ENCODE measurements around the gene PPP1R3D.
A peak's percentile ranks its signal among the peaks of the same experiment; 100 is the strongest.

PPP1R3D gene

DNA sequence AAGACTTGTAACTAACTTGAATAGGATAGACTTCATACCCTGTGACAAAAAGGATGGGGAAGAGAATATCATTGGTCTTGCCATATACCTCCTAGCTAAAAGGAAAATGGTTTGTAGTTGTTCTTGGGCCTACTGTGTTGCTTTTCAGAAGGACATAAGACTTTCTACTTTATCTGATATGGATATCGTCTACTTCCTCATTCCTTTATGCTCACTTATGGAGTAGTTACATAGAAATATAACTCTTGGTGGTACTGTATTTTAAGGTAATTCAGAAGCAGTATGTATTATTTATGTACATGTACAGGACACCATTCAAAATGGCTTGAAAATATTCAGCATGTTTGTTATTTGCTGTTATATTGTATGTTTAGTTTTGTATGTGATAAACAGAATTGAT is 8.1 kb upstream of the PPP1R3D start:
- no peak for DNase-seq

DNA sequence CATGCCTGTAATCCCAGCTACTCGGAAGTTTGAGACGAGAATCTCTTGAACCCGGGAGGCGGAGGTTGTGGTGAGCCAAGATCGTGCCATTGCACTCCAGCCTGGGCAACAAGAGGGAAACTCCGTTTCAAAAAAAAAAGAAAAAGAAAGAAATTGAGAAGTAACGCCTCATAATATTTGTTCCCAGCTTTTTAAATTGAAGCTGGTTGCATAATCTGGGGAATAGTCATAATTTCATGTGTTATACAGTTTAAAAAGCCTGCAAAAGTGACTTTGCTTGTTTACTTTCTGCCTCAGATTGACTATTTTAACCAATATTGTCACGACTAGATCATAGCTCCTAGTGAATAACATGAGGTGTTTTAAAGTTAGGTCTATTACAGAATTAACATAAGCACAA is 7.3 kb upstream of the PPP1R3D start:
- no peak for DNase-seq

DNA sequence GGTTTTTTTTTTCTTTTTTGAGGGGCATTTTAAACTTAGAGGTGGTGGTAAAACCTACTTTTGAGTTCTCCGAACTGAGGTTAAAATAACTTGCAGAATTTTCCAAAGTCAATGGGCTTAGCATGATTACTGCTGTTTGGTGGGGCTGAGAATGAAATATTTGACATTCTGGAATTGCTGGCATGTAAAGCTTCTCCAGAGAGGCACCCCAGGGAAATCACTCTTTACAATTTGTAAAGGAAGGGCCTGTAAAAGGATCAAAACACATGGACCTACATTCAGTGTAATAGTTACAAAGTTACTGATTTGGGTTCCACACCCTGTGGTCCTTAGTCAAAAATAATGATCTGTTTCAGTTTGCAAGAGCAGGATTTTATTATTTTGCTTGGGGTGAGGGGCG is 5.6 kb upstream of the PPP1R3D start:
- no peak for DNase-seq

DNA sequence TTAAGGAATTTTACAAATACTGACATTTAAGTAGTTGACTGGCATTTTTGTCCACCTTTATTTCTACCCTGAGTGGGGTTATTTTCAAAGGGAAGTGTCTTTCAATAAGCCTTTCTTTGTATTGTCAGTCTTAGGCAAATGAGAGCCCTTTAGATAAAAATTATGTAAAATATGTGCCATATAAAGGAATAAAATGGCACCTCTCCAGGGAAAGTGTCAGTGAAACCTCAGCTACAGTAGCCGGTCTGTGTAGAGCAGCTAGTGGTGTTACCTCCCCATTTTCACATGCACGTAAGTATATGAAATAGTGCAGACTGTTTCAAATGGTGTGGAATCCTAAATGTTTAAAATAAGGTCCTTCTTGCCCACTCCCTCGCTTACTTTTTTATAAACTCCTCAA is 5.1 kb upstream of the PPP1R3D start:
- DNase-seq: no peak

DNA sequence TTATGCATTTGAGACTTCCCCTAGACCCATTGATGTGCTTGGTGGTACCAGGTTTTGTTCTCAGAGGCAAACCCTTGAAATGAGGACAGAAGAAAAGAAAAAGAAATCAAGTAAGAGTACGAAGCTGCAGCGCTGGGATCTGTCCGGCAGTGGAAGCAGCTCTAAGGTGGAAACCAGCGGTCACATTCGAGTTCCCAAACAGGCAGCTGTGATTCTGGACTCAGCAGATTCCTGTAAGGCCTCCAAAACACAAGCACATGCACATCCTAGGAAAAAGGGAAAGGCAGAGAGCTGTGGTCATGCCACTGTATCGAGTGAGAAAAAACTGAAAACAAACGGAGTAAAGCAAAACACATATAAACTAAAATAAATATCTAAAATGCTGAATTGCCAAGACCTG is 4.6 kb upstream of the PPP1R3D start:
- DNase-seq: no peak

DNA sequence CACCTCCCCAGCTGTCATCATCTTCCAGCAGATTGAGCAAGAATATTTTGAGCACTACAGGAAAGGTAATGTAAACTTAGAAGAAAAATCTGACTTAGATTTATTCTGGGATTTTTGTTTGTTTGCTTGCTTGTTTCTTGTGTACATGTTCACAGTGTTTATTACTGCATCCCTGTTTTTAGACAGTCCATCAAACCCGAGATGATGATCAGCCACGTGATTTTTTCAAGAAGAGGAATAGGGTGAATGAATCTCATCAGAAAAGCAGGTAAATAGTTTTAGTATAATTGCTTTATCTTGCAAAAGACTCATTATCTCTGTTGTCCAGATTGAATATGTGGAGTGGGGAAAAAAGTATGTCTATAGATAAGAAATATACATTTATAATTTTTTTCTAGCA is 2.1 kb upstream of the PPP1R3D start:
- no peak for DNase-seq

DNA sequence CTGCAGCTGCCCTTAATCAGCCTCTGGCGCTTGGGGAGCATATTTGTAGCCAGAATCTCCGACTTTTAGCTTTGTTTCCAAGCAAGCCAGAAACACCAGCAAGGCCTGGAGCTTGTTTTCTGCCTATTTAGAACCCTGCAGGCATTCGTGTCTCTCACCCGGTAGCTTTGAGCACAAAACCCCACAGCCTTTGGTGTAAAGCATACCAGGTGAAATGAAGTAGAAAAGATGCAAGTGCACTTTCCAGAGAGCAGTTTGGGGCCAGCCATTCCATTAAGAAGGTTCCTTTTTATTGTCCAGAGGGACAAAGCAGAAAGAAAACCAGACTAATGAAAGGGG is 820 bp upstream of the PPP1R3D start:
- no peak for DNase-seq

DNA sequence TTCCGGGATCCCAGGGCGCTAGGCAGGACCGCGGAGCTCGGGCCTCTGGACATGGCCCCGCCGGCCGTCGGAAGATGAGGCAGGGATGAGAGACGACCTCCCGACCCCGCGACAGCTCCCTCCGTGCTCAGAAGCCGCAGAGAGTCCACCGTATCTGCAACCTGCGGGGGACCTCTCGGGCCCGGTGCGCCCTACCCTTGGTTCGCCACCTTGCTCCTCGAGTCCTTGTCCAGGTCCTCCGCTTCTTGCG is 301 bp downstream of the PPP1R3D start:
- DNase-seq: no peak

DNA sequence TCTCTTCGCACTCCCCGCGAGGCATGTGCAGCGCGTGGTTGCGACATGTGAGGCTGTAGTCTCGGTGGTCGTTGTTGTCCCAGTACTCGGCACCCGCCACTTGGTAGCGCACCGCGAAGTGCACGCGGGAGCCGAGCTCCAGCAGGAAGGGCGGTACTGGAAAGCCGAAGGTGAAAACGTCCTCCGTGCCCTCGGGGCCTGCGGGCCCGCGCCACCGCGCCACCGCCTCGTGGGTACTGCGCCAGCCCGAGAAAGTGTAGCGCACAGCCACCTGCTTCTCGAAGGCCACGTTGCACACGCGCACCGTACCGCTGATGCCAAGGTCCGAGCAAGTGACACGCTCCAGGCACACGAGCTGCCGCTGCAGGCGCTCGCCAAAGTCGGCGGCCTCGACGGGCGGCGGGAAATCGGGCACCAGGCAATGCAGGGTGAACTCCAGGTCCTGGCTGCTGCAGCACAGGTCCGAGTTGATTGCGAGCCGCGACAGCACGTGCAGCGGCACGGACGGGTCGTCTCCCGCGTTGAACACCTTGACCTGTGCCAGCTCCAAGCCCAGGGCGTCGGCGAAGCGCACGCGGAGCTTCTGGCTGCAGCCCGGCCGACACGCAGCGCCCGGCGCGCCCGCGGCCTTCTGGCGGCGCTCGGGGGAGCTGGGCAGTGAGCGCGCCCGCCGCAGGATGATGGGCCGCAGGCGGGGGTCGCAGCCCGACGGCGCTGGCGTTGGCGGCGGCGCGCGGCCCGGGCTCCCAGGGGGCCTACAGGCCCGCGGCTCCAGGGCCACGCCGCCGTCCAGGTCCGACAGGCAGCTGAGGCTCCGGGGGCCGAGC is 840 bp downstream of the PPP1R3D start:
- DNase-seq: no peak

DNA sequence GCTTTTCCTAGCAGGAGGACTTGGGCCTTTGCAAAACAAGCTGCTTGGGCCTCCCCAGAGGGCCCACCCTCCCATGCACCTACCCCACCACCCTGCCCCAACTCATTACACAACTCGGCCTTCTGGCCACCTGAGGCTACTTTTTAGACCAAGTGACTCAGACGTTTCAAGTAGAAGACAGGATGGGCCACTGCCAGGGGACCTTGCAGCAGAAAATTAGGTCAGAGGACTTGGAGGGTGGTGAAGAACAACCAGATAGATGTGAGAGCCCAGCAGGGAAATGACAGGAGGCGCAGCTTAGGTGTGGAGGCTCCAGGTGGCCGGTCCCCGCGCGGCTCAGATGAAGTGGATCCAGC is 1.4 kb downstream of the PPP1R3D start:
- no peak for DNase-seq

DNA sequence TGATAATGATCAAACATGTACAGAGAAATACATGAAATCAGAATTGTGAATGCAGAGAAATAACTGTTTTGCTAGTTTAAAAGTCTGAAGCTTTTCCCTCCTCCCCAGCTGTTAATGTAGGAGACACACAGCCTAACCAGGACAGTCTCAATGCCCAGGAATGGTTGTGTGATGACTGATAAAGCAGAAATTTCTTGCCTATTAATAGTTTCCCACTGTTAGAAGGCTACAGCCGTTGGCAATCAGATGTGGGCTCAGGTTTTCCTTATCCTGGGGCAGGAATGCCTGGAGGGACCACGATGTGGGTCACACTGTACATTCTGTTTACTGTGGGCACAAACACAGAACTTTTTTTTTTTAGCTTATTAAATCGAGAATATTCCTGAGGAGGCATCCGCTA is 1.9 kb downstream of the PPP1R3D start:
- DNase-seq: no peak

DNA sequence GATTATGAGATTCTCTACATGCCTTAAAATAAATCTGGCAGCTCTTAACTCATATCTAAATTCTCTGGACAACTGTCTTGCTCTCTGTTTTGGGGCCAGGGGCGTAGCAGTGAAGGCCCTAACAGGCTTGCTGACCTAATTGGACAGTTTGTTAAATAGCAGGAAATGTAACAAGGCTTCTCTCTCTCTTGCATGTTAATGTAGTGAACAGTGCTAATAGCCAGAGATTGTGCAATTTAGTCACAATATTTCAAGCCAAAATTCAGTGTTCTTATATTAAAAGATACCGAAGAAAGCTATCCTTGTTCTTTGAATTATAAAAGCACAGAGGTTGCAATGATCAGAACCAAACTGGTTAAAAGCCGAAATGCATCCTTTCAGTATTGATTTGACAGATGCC is 3.0 kb downstream of the PPP1R3D start:
- no peak for DNase-seq

DNA sequence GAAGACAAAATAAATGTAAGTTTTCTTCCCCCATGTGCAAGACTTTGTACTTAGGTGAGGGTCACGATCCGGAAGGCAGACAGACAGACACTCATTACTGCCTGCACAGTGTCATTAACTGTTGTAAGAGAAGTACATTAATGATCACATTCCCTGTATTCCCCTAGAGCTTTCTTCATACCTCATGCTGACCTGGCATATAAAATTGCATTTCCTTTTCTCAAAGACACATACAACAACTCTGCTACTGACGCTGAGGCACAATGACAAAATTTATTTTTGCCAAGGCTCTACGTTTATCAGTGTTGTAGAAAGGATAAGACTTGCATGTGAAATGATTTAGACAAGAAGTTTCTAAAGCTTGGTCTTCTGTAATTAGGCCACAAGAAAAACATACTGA is 3.7 kb downstream of the PPP1R3D start:
- DNase-seq: no peak

DNA sequence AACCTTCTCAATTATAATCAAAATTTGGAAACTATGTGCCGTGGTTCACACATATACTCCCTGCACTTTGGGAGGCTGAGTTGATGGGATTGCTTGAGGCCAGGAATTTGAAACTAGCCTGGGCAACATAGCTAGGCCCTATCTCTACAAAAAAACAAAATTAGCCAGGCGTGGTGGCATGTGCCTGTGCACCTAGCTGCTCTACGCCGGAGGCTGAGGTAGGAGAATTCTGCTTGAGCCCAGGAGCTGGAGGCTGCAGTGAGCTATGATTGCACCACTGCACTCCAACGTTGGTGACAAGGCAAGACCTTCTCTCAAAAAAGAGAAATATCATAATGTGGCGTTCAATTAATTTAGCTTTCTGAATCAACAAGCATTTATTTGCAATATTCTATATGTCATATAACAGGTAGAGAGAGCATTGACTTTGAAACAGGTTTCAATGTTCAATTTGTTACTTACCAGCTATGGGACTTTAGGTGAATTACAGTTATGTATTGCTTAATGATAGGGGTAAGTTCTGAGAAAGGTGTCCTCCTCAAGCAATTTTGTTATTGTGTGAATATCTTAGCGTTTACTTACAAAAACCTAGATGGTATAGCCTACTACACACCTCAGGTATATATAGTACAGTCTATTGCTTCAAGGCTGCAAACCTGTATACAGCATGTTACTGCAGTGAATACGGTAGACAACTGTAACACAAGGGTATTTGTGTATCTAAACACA is 4.5 kb downstream of the PPP1R3D start:
- DNase-seq: no peak

DNA sequence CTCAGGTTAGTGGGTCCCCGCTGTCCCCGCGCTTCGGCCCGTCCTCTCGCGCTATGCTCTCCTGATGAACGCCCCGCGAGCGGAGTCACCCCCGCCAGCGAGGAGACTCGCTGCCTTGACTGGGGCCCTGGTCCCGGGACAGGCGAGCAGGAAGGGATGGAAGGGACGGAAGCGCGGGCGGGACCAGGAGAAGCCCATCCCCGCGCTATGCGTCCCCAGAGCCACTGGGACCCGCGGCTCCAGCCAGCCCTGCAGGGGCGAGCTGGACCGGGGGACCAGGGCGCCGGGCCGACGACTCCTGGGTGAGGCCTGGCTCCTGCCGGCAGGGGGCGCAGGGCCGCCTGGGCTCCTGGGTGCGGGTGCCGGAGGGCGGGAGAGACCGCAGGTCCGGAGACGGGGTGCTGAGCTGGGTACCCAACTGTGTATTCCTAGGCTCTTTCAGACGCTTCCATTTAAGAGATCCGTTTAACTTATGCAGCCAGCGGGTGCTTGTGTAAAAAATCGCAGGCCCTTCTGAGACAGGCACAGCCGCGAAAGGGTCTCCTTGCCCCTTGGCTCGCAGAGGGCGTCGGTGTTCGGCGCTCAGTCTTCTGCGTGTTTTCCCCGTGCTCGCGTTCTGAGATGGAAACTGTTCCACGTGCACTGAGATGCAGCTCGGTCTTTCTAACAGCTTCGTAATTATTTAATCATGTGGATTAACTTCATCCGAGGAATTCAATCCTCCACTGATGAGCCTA is 6.1 kb downstream of the PPP1R3D start:
- DNase-seq: peak; percentile 84

DNA sequence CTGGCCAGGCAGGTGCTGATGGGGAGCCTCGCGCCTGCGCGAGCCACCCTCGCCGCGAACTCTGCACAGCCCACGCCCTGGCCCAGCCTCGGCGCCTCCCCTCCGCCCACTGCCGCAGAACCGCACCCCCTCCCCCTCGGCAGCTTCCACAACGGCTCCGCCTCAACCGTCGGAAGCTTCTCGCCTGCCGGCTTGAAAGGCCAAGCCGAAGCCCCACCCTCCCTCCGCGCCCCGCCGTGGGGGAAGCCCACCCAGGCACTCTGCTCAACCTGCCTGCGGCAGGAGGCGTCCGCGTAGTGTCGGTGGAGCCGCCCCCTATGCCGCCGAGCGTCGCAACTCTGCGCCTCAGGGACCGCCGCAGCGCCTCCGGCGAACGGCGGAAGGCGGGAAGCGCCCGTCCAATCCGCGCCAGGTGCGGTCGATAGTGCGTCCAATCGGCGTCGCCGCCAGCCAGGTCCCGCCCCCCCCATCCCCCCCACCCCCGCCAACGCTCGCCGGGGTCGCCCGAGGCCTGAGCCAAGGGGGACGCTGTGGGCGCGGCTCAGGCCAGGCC is 6.7 kb downstream of the PPP1R3D start, which contains the start of gene SYCP2:
Gene SYCP2, minus strand, starts transcription at position 342 of the 553 bp plus-strand sequence. CDS start 11,224 bp downstream, outside the sequence.
- peak; percentile 71 for DNase-seq

DNA sequence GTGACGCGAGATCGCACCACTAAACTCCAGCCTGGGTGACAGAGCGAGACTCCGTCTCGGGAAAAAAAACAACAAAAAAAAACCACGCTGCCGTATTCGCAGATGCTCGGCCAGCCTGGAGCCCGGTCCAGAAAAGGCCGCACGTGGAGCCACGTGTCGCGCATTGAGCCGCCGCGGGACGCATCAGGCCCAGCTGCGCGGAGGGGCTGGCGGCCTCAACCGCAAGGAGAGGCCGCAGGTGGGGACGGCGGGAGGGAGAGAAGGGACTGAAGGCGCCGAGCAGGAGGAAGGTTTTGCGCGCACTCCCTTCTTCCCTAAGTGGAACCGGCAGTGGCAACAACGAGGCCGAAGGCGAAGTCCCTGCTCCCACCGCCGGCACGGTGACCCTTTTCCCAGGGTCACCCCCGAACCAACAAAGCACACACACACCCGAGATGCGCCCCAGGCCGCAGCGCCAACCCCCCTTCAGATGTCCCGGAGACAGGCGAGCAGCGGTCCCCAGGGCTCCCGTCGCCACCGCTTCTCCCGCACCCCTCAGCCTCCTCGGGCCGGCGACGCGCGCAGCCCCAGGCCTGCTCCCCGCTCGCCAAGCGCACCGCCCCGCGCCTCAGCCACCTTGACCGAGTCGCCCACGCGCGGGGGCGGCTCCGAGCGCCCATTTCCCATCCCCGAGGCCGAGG is 7.3 kb downstream of the PPP1R3D start:
- no peak for DNase-seq

DNA sequence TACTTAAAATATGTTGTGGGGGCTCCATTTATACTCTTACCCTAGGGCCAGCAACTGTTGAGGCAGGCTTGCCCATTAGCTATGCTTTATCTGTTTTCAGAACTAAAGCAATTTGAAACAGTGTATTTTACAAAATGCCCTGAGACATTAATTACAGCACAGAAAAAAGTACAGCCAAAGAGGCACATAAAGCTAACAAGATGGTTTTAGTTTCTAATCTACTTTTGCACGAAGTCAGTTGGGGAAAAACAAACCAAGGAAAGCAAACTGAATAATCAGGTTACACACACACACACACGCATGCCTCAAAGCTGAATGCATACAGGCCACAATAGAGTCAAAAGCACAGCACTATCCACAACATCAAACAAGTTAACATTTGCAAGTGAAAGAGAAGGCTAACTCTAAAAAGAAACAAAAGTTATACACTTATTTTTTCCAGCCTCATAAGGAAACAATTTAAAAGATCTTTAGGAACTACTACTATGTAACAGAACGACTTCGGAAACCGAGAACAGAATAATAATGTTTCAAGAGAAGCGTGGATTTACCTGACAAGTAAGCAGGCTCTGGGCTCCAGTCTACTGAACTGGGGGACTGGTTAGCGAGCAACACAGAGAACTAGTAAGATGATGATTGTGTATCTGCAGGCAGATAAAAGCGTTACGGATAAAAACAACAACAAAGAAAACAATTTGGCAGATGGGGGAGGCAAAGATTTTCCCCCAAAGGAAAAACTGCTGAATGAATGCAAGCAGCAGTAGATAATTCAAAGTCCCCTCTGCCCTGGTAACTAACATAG is 8.4 kb downstream of the PPP1R3D start:
- no peak for DNase-seq

DNA sequence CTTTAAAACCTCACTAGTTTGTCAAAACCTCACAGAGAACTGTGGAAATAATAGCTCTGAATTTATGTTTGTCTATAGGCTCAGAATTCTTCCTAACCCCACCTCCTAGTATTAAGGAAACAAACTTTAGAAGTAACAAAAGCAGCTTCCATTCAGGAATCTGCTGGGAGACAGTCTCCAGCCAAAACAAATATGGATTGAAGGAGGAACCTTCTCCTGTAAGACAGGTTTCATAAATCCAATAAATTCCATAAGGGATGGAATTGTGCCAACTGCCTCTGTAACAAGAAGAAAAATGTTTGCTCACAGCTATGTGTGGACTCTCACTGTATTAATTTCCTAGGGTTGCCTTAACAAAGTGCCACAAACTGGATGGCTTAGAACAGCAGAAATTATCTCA is 14.2 kb downstream of the PPP1R3D start:
- DNase-seq: no peak

DNA sequence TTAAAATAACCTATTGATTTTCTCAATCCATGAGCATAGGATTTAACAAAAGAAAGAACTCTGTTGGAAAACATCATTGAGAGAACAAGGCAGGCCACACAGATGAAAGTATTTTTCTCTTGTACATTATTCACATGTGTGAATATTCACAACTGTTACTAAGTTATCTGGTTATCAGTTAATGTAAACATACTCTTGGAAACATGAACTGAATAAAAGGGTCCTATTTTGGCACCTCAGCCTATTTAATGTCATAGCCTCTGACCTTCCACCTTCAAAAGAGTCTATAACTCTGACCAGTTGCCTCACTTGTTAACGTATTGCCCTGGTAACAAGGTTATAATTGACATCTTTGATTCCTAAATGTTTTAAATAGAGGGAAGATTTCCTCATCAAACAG is 14.7 kb downstream of the PPP1R3D start:
- no peak for DNase-seq

DNA sequence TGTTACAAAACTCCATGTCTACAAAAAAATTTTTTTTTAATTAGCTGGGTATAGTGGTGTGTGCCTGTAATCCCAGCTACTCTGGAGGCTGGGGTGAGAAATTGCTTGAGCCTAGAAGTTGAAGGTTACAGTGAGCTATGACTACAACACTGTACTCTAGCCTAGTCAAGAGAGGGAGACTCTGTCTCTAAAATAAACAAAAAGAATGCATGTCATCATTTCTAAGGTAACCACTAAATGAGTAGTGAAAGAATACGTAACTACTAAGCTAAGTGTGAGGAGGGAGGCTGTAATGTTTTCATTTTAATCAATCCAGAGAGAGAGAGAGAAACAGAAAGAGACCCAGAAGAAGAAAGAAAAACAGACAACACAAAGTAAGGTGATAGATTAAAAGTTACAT is 16.6 kb downstream of the PPP1R3D start:
- DNase-seq: no peak

DNA sequence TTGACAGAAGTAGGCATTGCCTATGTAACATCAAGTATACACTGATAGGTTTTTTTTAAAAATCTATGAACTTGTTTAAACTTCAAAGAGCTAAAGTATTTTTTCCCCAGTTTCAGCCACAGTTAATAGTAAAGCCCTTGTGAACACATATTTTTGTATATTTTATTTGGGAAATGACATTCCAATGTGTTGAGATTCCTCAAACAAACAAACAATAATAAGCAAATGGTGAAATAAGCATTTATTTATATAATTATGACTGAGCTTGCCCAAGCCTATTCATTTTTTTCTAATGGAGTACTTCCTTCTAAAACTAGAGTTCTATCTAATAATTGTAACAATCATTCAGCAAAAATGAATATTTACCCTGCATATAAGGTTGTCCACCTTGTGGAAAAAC is 19.2 kb downstream of the PPP1R3D start:
- no peak for DNase-seq

DNA sequence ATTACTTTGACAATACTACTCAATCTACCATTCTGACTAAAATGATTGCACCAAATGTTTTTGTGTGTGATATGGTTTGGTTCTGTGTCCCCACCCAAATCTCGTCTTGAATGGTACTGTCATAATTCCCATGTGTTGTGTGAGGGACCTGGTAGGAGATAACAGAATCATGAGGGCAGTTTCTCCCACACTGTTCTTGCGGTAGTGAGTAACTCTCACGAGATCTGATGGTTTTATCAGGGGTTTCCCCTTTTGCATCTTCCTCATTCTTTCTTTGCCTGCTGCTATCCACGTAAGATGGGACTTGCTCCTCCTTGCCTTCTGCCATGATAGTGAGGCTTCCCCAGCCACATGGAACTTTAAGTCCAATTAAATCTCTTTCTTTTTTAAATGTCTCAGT is 27.5 kb downstream of the PPP1R3D start:
- DNase-seq: no peak
